Right lobe of liver (tissue), 4 donors: Measurements from ENCODE around the gene IGF1R.

Experiments used
- POLR2A ChIP-seq: fragments of 450-650 bp; IDR thresholded peaks from one replicate; pipeline ENCODE4 v1.6.1; 2017; ENCODE audit warnings: antibody characterized with exemption, mild to moderate bottlenecking
- TF ChIP-seq, protein P1 (sequence below), 4 donors: fragments of 200-600 bp in 3 of 4; fragments of 450-650 bp in 1 of 4; IDR thresholded peaks; one replicate each; pipeline versions ENCODE4 v1.5.1 to v1.8.0; 2016 to 2022; ENCODE audit warnings: antibody characterized with exemption in 4 of 4, mild to moderate bottlenecking in 2 of 4
- donor health status: DM: no; HTN: no; CAD: no.
- donor health status: DM: no; HTN: no; CAD: no.
- donor health status: DM: no; HTN: yes; CAD: no.

DNA sequence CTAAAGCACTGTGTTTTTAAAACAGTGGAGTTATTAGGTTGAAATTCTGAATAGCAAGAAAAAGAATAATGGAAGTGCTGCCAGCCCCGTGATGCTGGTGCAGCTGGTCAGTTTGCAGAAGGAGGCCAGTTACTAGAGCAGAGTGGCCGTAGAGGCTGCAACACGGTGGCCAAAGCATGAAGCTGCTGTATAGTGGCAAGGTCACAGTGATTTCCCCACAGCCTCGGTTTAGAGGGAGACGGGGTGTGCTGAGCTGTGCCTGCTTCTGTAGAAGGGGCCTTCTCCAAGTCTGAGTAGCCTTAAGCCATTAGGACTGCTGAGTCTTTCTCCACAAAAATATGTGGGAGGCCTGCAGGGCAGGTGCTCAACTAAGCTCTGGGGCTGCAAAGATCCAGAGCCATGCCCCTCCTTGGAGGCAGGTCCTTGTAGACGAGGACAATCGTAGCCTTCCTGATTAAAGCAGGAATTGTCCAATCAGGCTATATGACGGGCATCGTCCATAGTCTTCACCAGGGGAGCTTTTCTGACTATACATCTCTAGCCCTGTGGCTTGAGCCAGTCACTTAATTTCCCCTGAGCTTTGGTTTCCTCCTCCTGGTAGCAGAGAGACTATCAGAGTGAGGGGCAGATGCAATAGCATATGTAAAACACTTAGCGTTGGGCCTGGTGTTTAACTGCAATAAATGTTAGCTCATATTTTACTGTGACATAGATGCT is 207.6 kb downstream of the IGF1R start:
- TF ChIP-seq, protein P1, sequence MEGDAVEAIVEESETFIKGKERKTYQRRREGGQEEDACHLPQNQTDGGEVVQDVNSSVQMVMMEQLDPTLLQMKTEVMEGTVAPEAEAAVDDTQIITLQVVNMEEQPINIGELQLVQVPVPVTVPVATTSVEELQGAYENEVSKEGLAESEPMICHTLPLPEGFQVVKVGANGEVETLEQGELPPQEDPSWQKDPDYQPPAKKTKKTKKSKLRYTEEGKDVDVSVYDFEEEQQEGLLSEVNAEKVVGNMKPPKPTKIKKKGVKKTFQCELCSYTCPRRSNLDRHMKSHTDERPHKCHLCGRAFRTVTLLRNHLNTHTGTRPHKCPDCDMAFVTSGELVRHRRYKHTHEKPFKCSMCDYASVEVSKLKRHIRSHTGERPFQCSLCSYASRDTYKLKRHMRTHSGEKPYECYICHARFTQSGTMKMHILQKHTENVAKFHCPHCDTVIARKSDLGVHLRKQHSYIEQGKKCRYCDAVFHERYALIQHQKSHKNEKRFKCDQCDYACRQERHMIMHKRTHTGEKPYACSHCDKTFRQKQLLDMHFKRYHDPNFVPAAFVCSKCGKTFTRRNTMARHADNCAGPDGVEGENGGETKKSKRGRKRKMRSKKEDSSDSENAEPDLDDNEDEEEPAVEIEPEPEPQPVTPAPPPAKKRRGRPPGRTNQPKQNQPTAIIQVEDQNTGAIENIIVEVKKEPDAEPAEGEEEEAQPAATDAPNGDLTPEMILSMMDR (IDR thresholded peaks at IDR 0.05) = no peak
- TF ChIP-seq POLR2A = no peak
